22Rv1 (cell line): ENCODE results near the gene RCSD1.

Experiments used
- CTCF ChIP-seq: fragments of 450-650 bp; IDR thresholded peaks from 2 replicates; pipeline ENCODE4 v1.5.1; 2017; ENCODE audit warnings: mild to moderate bottlenecking
- ZFX ChIP-seq: fragments of 450-650 bp; IDR thresholded peaks from 2 replicates; pipeline ENCODE4 v1.6.1; 2017; ENCODE audit warnings: antibody characterized with exemption, borderline replicate concordance

- TF ChIP-seq CTCF (no peak), ZFX (no peak)
Measured at GRCh38 chr1:167722152-167722869, 92.3 kb downstream of the RCSD1 start.
